GM04504 (cell line): Measurements from ENCODE around the gene SLC1A3.

Experiments
- DNase-seq: peaks from one replicate; pipeline ENCODE4 v3.0.0-alpha.2; 2012; ENCODE audit warnings: low read depth

SLC1A3 gene

GRCh38 chr5:36599986-36600779, 6.2 kb upstream of the SLC1A3 start:
- no peak for DNase-seq

DNA sequence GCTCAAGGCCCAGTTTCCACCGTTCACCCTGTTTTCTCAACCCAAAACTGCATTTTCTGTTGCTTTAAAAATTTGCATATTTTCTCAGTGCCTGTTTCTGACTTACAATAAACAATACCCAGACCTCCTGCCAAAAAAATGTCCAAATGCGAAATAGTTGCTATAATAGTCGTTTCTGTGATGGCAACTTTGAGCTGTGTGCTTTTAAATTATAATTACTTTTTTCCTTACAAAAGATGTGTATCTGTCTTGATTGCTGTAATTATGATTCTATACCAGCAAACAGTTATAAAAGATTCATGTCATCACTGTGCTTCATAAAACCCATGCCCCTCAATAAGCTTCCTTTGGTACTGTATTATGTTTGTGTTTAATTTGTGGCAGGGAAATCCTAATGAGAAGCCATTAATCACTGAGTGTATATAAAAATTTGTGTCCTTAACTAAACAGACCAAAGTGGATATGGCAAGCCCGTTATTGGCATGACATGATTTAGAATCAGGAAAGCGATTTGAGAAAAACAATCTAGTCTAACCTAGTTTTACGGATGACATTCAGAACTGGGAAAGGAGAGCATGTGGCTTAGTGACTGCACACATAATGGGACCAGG, 5.4 kb upstream of the SLC1A3 start:
- no peak for DNase-seq

DNA sequence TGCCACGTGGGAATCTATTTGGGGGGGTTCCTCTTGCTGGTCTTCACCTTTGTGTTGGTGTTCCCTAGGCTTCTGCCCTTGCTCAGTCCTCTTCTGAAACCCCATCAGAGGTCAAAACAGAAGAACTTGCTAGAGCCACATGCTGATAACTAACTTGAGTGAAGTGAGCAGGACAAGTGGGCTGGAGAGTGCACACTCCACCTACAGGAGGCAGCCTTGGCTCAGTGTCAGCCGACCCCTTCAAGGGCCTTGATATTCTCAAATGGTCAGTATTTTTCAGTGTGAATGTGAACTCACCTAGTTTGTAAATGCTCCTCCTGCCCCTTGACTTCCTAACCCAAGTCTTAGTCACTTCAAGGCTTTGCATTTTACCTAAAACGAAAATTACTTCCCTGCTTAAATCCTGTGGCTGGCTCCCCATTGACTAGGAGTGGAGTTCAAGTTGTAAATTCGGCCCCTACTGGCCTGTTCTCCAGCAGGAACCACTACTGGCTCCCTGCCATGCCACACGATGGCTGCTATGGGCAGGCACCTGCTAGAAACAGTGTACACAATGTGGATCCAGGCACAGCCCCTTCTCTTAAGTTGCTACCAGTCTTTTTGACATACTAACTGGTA, 3.6 kb upstream of the SLC1A3 start:
- no peak for DNase-seq

DNA sequence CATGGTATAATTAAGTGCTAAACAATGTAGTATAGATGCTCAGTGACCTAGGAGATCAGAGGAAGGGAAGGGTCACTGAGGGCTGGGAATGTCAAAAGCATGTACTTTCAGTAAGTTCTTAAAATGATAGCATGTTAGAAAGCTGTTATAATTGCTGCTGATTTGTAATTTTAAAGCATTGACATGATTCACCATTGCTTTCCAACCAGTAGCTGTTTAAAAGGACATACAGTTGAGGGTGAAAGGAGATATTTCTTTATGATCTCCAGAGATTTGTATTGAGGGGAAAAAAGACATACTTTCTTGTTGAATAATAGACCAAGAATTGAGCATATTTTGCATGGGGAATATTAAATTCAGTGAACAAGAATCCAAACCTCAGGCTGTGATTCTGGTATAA, 1.2 kb upstream of the SLC1A3 start:
- DNase-seq = no peak

- DNase-seq = no peak
Observed at GRCh38 chr5:36606036-36606427, 374 bp upstream of the SLC1A3 start.

- DNase-seq = no peak
Observed at GRCh38 chr5:36607114-36607571, 737 bp downstream of the SLC1A3 start.

- DNase-seq = no peak
Observed at GRCh38 chr5:36607838-36608783, 1.7 kb downstream of the SLC1A3 start.

DNA sequence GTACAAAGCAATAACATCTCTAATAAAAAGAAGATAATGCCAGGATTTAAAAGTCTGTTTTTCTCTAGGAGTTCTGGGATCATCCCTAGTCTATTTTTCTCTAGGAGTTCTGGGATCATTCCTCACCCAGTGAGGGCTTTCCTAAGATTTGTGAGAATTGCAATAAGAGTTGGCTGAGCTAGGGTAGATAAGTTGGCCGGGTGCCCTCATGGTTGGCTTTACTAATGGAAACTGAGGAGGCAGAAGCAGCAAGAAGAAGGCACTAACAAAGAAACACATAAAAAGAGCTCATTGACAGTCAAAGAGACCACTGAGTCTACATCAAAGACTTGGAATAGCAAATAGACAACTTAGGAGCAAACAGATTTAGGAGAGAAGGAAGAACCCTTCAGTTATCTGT, 4.2 kb downstream of the SLC1A3 start:
- DNase-seq = no peak

GRCh38 chr5:36611520-36612274, 5.3 kb downstream of the SLC1A3 start:
- DNase-seq = no peak

- no peak for DNase-seq
Observed at GRCh38 chr5:36613241-36613640, 6.8 kb downstream of the SLC1A3 start.

DNA sequence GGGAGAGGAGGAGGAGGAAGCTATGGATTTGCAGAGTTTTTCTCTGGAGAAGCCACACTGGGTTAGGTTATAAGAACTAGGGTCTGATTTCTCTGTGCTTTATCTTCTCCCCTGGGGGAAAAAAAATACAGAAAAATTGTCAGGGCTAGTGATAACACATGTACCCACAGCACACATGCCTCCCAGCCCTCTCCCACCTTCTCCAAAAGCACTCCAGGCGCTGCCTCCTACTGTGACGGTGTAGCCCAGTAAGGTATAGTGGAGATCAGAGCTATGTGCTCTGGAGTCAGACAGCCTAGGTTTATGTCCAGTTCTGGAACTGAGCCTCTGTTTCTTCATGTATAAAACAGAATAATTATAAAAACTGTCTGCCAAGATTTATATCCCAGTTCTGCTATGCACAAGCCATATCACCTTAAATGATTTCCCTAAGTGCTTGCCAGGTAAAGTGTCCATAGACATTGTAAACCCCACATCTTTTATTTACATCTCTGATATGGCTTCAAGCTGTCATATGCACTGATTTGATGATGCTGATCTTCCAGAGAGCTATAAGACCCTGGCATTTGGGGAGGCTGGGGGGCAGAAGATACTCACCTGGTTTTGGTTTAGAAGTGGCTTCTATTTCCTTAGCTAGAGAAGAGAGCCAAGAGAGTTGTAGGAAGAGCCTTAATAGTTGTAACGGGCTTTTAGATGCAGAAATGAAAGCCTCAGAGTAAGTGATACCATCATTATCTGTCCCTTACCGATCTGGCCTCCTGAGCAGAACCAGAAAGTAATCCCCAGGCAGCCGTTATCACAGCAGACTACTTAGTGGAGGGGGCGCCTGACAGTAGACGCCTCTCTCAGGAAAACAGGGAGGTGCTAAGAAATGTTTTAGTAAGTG, 7.6 kb downstream of the SLC1A3 start:
- DNase-seq = no peak

- no peak for DNase-seq
Observed at GRCh38 chr5:36614657-36615308, 8.4 kb downstream of the SLC1A3 start.

- no peak for DNase-seq
Observed at GRCh38 chr5:36619012-36619635, 12.7 kb downstream of the SLC1A3 start.

DNA sequence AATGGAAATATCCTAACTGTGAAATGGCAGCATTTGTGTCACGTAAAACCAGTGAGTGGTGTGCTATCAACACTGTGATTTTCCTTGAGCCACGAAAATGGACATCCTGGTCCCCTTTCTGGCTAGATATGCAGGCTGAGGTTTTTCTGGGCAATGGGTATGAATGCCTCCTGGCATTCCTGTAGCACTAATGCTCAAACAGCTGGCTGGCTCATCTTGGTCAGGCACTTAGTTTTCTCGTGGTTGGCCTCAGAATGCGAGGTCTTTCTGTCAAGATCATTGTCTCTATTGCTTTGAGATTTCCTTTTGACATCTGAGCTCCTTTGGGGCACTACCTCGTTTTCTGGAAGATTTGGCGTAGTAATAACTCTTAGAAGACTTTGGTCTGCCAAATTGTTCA, 15.6 kb downstream of the SLC1A3 start:
- DNase-seq = no peak

GRCh38 chr5:36623832-36624231, 17.4 kb downstream of the SLC1A3 start:
- no peak for DNase-seq

DNA sequence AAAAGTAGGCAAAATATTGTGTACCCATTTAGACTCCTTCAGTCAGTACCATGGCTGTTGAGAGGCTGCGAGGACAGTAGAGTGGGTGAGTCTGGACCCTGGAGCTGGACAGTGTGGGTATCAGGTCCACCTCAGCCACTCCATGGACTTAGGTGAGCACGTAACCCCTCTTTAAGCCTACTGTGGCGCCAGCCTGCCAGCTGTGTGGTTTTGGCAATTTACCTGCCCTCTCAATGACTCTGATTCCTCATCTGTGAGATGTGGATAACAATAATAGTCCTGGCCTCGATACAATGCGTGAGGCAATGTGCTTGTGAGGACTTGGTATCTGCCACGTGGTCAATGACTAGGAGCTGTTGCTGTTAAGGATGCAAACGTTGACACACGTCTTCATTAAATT, 17.9 kb downstream of the SLC1A3 start:
- no peak for DNase-seq

DNA sequence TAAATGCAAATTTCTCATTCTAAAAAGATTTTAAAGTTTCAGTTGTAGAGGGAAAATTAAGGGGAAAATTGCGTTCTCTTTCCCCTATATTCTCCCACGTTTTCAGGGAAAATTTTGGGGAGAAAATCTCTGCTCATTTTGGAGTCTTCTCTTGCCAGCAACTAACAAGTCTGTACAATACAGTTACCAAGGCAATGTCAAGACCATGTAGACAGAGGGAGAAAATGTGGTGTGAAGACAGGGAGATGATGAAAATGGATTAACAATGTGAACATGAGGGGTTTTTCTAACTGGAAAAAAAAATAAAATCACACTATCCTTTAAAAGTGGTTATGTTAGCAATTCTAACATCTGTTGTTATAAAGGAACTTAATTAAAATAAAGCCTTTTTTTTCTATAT, 22.3 kb downstream of the SLC1A3 start:
- no peak for DNase-seq

- no peak for DNase-seq
Observed at GRCh38 chr5:36629729-36630128, 23.3 kb downstream of the SLC1A3 start.
